A549 (cell line): ENCODE measurements around the gene SAP25. TPM values are rescaled to one million over a fixed set of nuclear protein-coding genes. Genes with fewer than 3 reads are reported as not detected.

Experiments
- ATAC-seq, 2 experiments: fragments of 200-7000 bp in 1 of 2; fragments of >200 bp in 1 of 2; cut with Nextera tagmentation in 1 of 2; cut with Tn5 transposase in 1 of 2; 3 replicates each; pipeline versions ENCODE4 v1.8.0 to v1.9.1; 2018 to 2020; ENCODE audit warnings: mild to moderate bottlenecking in 1 of 2, moderate library complexity in 1 of 2
- CTCF ChIA-PET: fragments of 300-600 bp; sonication (Branson Sonifier 250); formaldehyde crosslinking; extraction: SDS; loops from one replicate; lab custom pipeline; 2021; ENCODE audit warnings: antibody characterized with exemption, inconsistent platforms; lab: Yijun Ruan, JAX
- POLR2A ChIA-PET: fragments of 350-600 bp; formaldehyde crosslinking; extraction: SDS; loops from one replicate; lab custom pipeline; 2021; ENCODE audit warnings: antibody characterized with exemption, inconsistent platforms; lab: Yijun Ruan, JAX
- DNase-seq, 2 experiments: peaks; one replicate each; pipeline versions ENCODE4 v3.0.0 to v3.0.0-alpha.2; 2011 to 2016; ENCODE audit warnings: low read depth in 1 of 2, low spot score in 1 of 2
- FAIRE-seq: peaks from 2 replicates; lab custom pipeline; 2011; peaks lifted over from hg19 to GRCh38; lab: Jason Lieb, UNC
- H3K27ac ChIP-seq, 2 experiments: fragments of >200 bp; sonication (Bioruptor Twin); formaldehyde crosslinking; 3 replicates each; pipeline ENCODE4 v1.5.1; 2016 to 2017
- H3K4me1 ChIP-seq: fragments of >200 bp; sonication (Bioruptor Twin); formaldehyde crosslinking; 3 replicates; pipeline ENCODE4 v1.6.1; 2016
- H3K4me2 ChIP-seq: fragments of >200 bp; sonication (Bioruptor Twin); formaldehyde crosslinking; 3 replicates; pipeline ENCODE4 v1.6.1; 2016
- H3K4me3 ChIP-seq: fragments of >200 bp; sonication (Bioruptor Twin); formaldehyde crosslinking; 3 replicates; pipeline ENCODE4 v1.5.1; 2016
- H3K9me3 ChIP-seq: fragments of >200 bp; sonication (Bioruptor Twin); formaldehyde crosslinking; 3 replicates; pipeline ENCODE4 v1.6.1; 2016
- CBX2 ChIP-seq: fragments of 200-600 bp; sonication (generic); IDR thresholded peaks from 2 replicates; pipeline ENCODE4 v1.6.1; 2016; ENCODE audit warnings: low read depth, mild to moderate bottlenecking, borderline replicate concordance
- CEBPB ChIP-seq, 2 experiments: fragments of >200 bp in 1 of 2; sonication (Bioruptor Twin) in 1 of 2; formaldehyde crosslinking in 1 of 2; IDR thresholded peaks; 2 replicates each; pipeline ENCODE4 v1.6.1; 2012 to 2016
- CHD2 ChIP-seq: fragments of 150-350 bp; IDR thresholded peaks from 2 replicates; pipeline ENCODE4 v1.6.1; 2014; ENCODE audit warnings: low read length; ENCODE audit not compliant: partially characterized antibody
- CHD4 ChIP-seq: fragments of 200-600 bp; sonication (generic); IDR thresholded peaks from 2 replicates; pipeline ENCODE4 v1.6.1; 2016; ENCODE audit warnings: antibody characterized with exemption, mild to moderate bottlenecking, borderline replicate concordance
- EHMT2 ChIP-seq: fragments of 200-600 bp; sonication (generic); IDR thresholded peaks from 2 replicates; pipeline ENCODE4 v1.6.1; 2016; ENCODE audit warnings: antibody characterized with exemption, low read depth, mild to moderate bottlenecking, moderate library complexity
- FOSL2 ChIP-seq, 2 experiments: fragments of 450-650 bp in 1 of 2; fragments of >200 bp in 1 of 2; sonication (Bioruptor Twin) in 1 of 2; formaldehyde crosslinking; IDR thresholded peaks; 2 replicates each; pipeline versions ENCODE4 v1.5.0 to v1.6.1; 2016 to 2020; ENCODE audit warnings: mild to moderate bottlenecking in 1 of 2, moderate library complexity in 1 of 2
- HDAC2 ChIP-seq: fragments of 200-600 bp; sonication (generic); IDR thresholded peaks from 2 replicates; pipeline ENCODE4 v1.6.1; 2016
- JUN ChIP-seq, 2 experiments: fragments of >200 bp; sonication (Bioruptor Twin); formaldehyde crosslinking; IDR thresholded peaks; 2 replicates in 1 of 2; 3 replicates in 1 of 2; pipeline ENCODE4 v1.6.1; 2016 to 2017
- NPAS2 ChIP-seq: fragments of 250-450 bp; sonication (Bioruptor Pico); IDR thresholded peaks from 2 replicates; pipeline ENCODE4 v1.8.0; 2022; ENCODE audit warnings: mild to moderate bottlenecking, moderate library complexity, borderline replicate concordance
- NR3C1 ChIP-seq: fragments of >200 bp; sonication (Bioruptor Twin); formaldehyde crosslinking; IDR thresholded peaks from 3 replicates; pipeline ENCODE4 v1.6.1; 2017
- PHF8 ChIP-seq: fragments of 200-600 bp; sonication (generic); IDR thresholded peaks from 2 replicates; pipeline ENCODE4 v1.6.1; 2016; ENCODE audit warnings: low read depth, mild to moderate bottlenecking, antibody characterized with exemption, moderate library complexity, borderline replicate concordance
- POLR2A ChIP-seq: IDR thresholded peaks from 2 replicates; pipeline ENCODE4 v1.6.1; 2012; ENCODE audit warnings: mild to moderate bottlenecking, low read length
- POLR2AphosphoS2 ChIP-seq: conservative IDR thresholded peaks from 2 replicates; pipeline ENCODE4 v1.6.1; 2012; ENCODE audit warnings: low read length, improper control_type of control experiment, inconsistent platforms
- RAD21 ChIP-seq, 2 experiments: fragments of >200 bp in 1 of 2; sonication (Bioruptor Twin) in 1 of 2; formaldehyde crosslinking in 1 of 2; IDR thresholded peaks in 1 of 2; conservative IDR thresholded peaks in 1 of 2; 2 replicates in 1 of 2; 3 replicates in 1 of 2; pipeline ENCODE4 v1.6.1; 2012 to 2018; ENCODE audit warnings: inconsistent platforms in 1 of 2
- RARB ChIP-seq: fragments of 250-450 bp; sonication (Bioruptor Pico); IDR thresholded peaks from 2 replicates; pipeline ENCODE4 v1.8.0; 2021; ENCODE audit warnings: mild to moderate bottlenecking, moderate library complexity
- REST ChIP-seq: fragments of 200-600 bp; sonication (generic); IDR thresholded peaks from 2 replicates; pipeline ENCODE4 v1.6.1; 2016; ENCODE audit warnings: antibody characterized with exemption, mild to moderate bottlenecking, moderate library complexity
- RFX5 ChIP-seq: fragments of 450-650 bp; IDR thresholded peaks from 2 replicates; pipeline ENCODE4 v1.7.1; 2014; ENCODE audit warnings: antibody characterized with exemption, mild to moderate bottlenecking, moderate library complexity
- RNF2 ChIP-seq: fragments of 200-600 bp; sonication (generic); IDR thresholded peaks from 2 replicates; pipeline ENCODE4 v1.6.1; 2016; ENCODE audit warnings: low read depth, mild to moderate bottlenecking, antibody characterized with exemption, moderate library complexity, borderline replicate concordance
- SREBF2 ChIP-seq: fragments of 450-650 bp; IDR thresholded peaks from 2 replicates; pipeline ENCODE4 v1.6.1; 2014; ENCODE audit warnings: mild to moderate bottlenecking, moderate library complexity
- ZFP36 ChIP-seq: fragments of 450-650 bp; IDR thresholded peaks from 2 replicates; pipeline ENCODE4 v1.6.1; 2014; ENCODE audit warnings: borderline replicate concordance; ENCODE audit not compliant: partially characterized antibody
- ZSCAN20 ChIP-seq: fragments of 250-450 bp; sonication (Bioruptor Pico); IDR thresholded peaks from 2 replicates; pipeline ENCODE4 v1.8.0; 2022; ENCODE audit warnings: mild to moderate bottlenecking, moderate library complexity
- WGBS: methylation state at CpG from one replicate; pipeline ENCODE4 v1.1.6; 2017; ENCODE audit errors: missing lambda C conversion rate; 5-methylcytosine and 5-hydroxymethylcytosine counted together
- polyA plus RNA-seq, 4 experiments: library from polyadenylated mRNA; depleted of rRNA in 3 of 4; stranded (reverse); fragments of >200 nt; fragmentation: RNase III in 1 of 4; extraction: RNeasy Plus Mini Kit Qiagen cat#74134 plus additional on column Dnase treatment in 1 of 4; gene quantifications; 2 replicates in 3 of 4; 3 replicates in 1 of 4; pipeline ENCODE4 v1.2.3, GENCODE V29; 2011 to 2017
- TF ChIP-seq, protein P1 (sequence below): fragments of 250-450 bp; sonication (Bioruptor Pico); IDR thresholded peaks from 2 replicates; pipeline ENCODE4 v1.5.0; 2021; ENCODE audit warnings: mild to moderate bottlenecking, moderate library complexity, borderline replicate concordance
- TF ChIP-seq, protein P2 (sequence below): fragments of >200 bp; sonication (Bioruptor Twin); formaldehyde crosslinking; IDR thresholded peaks from 3 replicates; pipeline ENCODE4 v1.6.1; 2016

Gene SAP25
- polyA plus RNA-seq, 2 of the 4 experiments (the other 2 are of a cell fraction), result 0.37 TPM; not detected in 1

- 89% methylated on average over 2 of the region's 2 CpGs for WGBS
- no peak overlapping the region for H3K4me3 ChIP-seq
- ChIA-PET POLR2A (interaction anchor here (1.0 kb wide), 1 partner anchor 327 kb away, joined by 3 read pairs; the partner anchor contains the start of gene SRRT), CTCF (interaction anchor here (1.2 to 19.2 kb wide), 4 partner anchors 12 to 78 kb away, joined by 3 to 316 read pairs (median 14); no protein-coding TSS in a partner anchor)
- ATAC-seq (no peak), FAIRE-seq (no peak), DNase-seq (no peak)
- peak overlapping the region; percentile 94 to 100 for H3K27ac ChIP-seq
- TF ChIP-seq HDAC2 (no peak), REST (no peak), ZSCAN20 (CRISPR knock-in tag) (no peak), SREBF2 (no peak), POLR2AphosphoS2 (no peak), FOSL2 (IDR thresholded peaks at IDR 0.05) (no peak), FOSL2 (CRISPR knock-in tag; IDR thresholded peaks at IDR 0.05) (no peak), NPAS2 (CRISPR knock-in tag) (no peak), PHF8 (no peak), CHD4 (no peak), RFX5 (no peak), CEBPB (IDR thresholded peaks at IDR 0.05) (no peak), CBX2 (no peak), RARB (CRISPR knock-in tag) (no peak), JUN (IDR thresholded peaks at IDR 0.05) (no peak), ZFP36 (no peak), RNF2 (no peak)
- TF ChIP-seq, protein P1, sequence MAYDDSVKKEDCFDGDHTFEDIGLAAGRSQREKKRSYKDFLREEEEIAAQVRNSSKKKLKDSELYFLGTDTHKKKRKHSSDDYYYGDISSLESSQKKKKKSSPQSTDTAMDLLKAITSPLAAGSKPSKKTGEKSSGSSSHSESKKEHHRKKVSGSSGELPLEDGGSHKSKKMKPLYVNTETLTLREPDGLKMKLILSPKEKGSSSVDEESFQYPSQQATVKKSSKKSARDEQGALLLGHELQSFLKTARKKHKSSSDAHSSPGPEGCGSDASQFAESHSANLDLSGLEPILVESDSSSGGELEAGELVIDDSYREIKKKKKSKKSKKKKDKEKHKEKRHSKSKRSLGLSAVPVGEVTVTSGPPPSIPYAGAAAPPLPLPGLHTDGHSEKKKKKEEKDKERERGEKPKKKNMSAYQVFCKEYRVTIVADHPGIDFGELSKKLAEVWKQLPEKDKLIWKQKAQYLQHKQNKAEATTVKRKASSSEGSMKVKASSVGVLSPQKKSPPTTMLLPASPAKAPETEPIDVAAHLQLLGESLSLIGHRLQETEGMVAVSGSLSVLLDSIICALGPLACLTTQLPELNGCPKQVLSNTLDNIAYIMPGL (CRISPR knock-in tag), result no peak
- peak overlapping the region; percentile 98 for H3K4me2 ChIP-seq
- no peaks in the 10 kb centered on the region for H3K9me3 ChIP-seq
- H3K4me1 ChIP-seq, result peaks cover 60% of the 10 kb centered on the region
Measured at GRCh38 chr7:100547872-100548271, 25.8 kb downstream of the SAP25 start.

GRCh38 chr7:100546926-100547800, 26.5 kb downstream of the SAP25 start:
- no peak for ATAC-seq
- Histone ChIP-seq H3K4me3 (peak overlapping the region; percentile 28), H3K4me1 (peaks cover 67% of the 10 kb centered on the region), H3K27ac (peak overlapping the region; percentile 94 to 100), H3K4me2 (peak overlapping the region; percentile 98), H3K9me3 (no peaks in the 10 kb centered on the region)
- FAIRE-seq, result no peak
- TF ChIP-seq EHMT2 (no peak), RAD21 (conservative IDR thresholded peaks at IDR 0.05 in 1 of 2, IDR thresholded peaks at IDR 0.05 in 1 of 2) (no peak), POLR2A (no peak), RFX5 (no peak), CHD2 (no peak), NR3C1 (no peak)
- TF ChIP-seq, protein P2, sequence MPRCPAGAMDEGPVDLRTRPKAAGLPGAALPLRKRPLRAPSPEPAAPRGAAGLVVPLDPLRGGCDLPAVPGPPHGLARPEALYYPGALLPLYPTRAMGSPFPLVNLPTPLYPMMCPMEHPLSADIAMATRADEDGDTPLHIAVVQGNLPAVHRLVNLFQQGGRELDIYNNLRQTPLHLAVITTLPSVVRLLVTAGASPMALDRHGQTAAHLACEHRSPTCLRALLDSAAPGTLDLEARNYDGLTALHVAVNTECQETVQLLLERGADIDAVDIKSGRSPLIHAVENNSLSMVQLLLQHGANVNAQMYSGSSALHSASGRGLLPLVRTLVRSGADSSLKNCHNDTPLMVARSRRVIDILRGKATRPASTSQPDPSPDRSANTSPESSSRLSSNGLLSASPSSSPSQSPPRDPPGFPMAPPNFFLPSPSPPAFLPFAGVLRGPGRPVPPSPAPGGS, result no peak
- ChIA-PET CTCF (interaction anchor here (1.0 to 19.2 kb wide), 7 partner anchors 13 to 84 kb away, joined by 3 to 316 read pairs (median 4); no protein-coding TSS in a partner anchor), POLR2A (interaction anchor here (1.0 to 1.5 kb wide), 2 partner anchors 39 to 328 kb away, joined by 3 to 4 read pairs; partner anchors contain the start of genes FBXO24, LRCH4 and SRRT)
- WGBS, result 66% methylated on average over 8 of the region's 9 CpGs
- no peak for DNase-seq
